ENCODE measurements around the gene DEDD2. TPM values are rescaled to one million over a fixed set of nuclear protein-coding genes. Genes with fewer than 3 reads are reported as not detected.

Gene DEDD2
- total RNA-seq, 2 experiments from 2014 or later, result 31.8 to 36.0 TPM

GRCh38 chr19:42150364-42150763 is 67.1 kb downstream of the DEDD2 start:
- Mint-ChIP-seq H3K36me3 (ENCODE audit: low read depth) (no peaks in the 10 kb centered on the region), H3K4me1 (ENCODE audit: low read depth) (peaks cover 37% of the 10 kb centered on the region), H3K4me3 (no peak overlapping the region), H3K9me3 (ENCODE audit: insufficient read depth) (no peaks in the 10 kb centered on the region), H3K27ac (no peak overlapping the region), H3K27me3 (ENCODE audit: low read depth) (peaks cover 19% of the 10 kb centered on the region)
- POLR2A ChIA-PET, result no interaction called here
- CTCF ChIA-PET, result no interaction called here
- no peak for DNase-seq
- no peak for ATAC-seq

GRCh38 chr19:42149447-42150202 is 67.9 kb downstream of the DEDD2 start:
- Mint-ChIP-seq H3K36me3 (ENCODE audit: low read depth) (no peaks in the 10 kb centered on the region), H3K9me3 (ENCODE audit: insufficient read depth) (no peaks in the 10 kb centered on the region), H3K4me3 (no peak overlapping the region), H3K27me3 (ENCODE audit: low read depth) (peaks cover 19% of the 10 kb centered on the region), H3K4me1 (ENCODE audit: low read depth) (peaks cover 29% of the 10 kb centered on the region), H3K27ac (no peak overlapping the region)
- DNase-seq, result no peak
- no peak for ATAC-seq
- ChIA-PET CTCF (interaction anchor here (0.7 to 1.2 kb wide), 3 partner anchors 17 to 26 kb away, joined by 3 read pairs; no protein-coding TSS in a partner anchor), POLR2A (no interaction called here)

Other genes starting within 250 kb of the DEDD2 start
- 1 to 10 TPM; 2.3 to 3.3 TPM for gene ATP1A3, start 223.4 kb downstream of the DEDD2 start, total RNA-seq
- gene GRIK5, start 147.5 kb downstream of the DEDD2 start, total RNA-seq, result under 1 TPM; 0.37 to 0.73 TPM
- gene ZNF574, start 141.5 kb downstream of the DEDD2 start, total RNA-seq, result 10 to 100 TPM; 14.0 to 14.3 TPM
- gene POU2F2, start 85.2 kb downstream of the DEDD2 start, total RNA-seq, result 10 to 100 TPM; 15.7 to 16.3 TPM
- gene ZNF526, start 2.6 kb upstream of the DEDD2 start, total RNA-seq, result 10 to 100 TPM; 19.5 to 21.5 TPM
- gene GSK3A, start 24.9 kb upstream of the DEDD2 start, total RNA-seq, result 10 to 100 TPM; 48.2 to 49.0 TPM
- 10 to 100 TPM; 49.9 to 54.5 TPM for gene ERF, start 37.5 kb upstream of the DEDD2 start, total RNA-seq
- gene CIC, start 51.6 kb upstream of the DEDD2 start, total RNA-seq, result 10 to 100 TPM; 73.1 to 83.8 TPM
- gene PRR19, start 84.5 kb upstream of the DEDD2 start, total RNA-seq, result under 1 TPM; 0.44 to 0.55 TPM
- gene PAFAH1B3, start 84.9 kb upstream of the DEDD2 start, total RNA-seq, result 10 to 100 TPM; 48.2 to 52.7 TPM
- gene TMEM145, start 95.6 kb upstream of the DEDD2 start, total RNA-seq, result under 1 TPM in 1 of 2 experiments, not detected in 1; 0.37 TPM
- gene MEGF8, start 108.0 kb upstream of the DEDD2 start, total RNA-seq, result 1 to 10 TPM; 5.0 to 5.9 TPM
- gene CNFN, start 172.6 kb upstream of the DEDD2 start, total RNA-seq, result not detected
- gene LIPE, start 209.7 kb upstream of the DEDD2 start, total RNA-seq, result 10 to 100 TPM; 33.4 to 34.6 TPM
- gene CXCL17, start 225.3 kb upstream of the DEDD2 start, total RNA-seq, result not detected

All from activated CD8-positive, alpha-beta T cell treated with anti-CD3 and anti-CD28 coated beads, Interleukin-2, amount 10 ng/mL, durations not matched to agents 7 days and 5 days (primary cell).